CD4-positive, CD25-positive, alpha-beta regulatory T cell (primary cell): ENCODE data around the gene LRRC72. TPM values are rescaled to one million over a fixed set of nuclear protein-coding genes. Genes with fewer than 3 reads are reported as not detected.

ENCODE experiments used
- ATAC-seq, 2 donors: fragments of 150-1000 bp; cut with Tn5 transposase; one replicate each; pipeline ENCODE4 v1.10.0; 2021; ENCODE audit warnings: low read depth in 2 of 2, moderate number of reproducible peaks in 2 of 2, moderate library complexity in 1 of 2
- DNase-seq, 3 donors: peaks; one replicate each; pipeline versions ENCODE4 v3.0.0 to v3.0.0-alpha.2; 2012 to 2022; ENCODE audit warnings: mixed read lengths in 1 of 3
- H3K27ac ChIP-seq: one replicate; pipeline ENCODE4 v1.7.0; 2013; ENCODE audit warnings: mild to moderate bottlenecking, low read length; ENCODE audit not compliant: insufficient read depth, poor library complexity, severe bottlenecking
- H3K27me3 ChIP-seq: one replicate; pipeline ENCODE4 v1.7.0; 2013; ENCODE audit warnings: low read length; ENCODE audit not compliant: control insufficient read depth, insufficient read depth
- H3K36me3 ChIP-seq: one replicate; pipeline ENCODE4 v1.7.0; 2013; ENCODE audit warnings: mild to moderate bottlenecking, low read length, moderate library complexity; ENCODE audit not compliant: control insufficient read depth, insufficient read depth
- H3K4me1 ChIP-seq: 2 replicates; pipeline ENCODE4 v1.7.0; 2013; ENCODE audit warnings: mild to moderate bottlenecking, low read length; ENCODE audit not compliant: insufficient read depth, control insufficient read depth, poor library complexity, severe bottlenecking
- H3K4me3 ChIP-seq: one replicate; pipeline ENCODE4 v1.7.0; 2013; ENCODE audit warnings: low read depth, mild to moderate bottlenecking, low read length, moderate library complexity
- H3K9me3 ChIP-seq, 2 experiments: 1 replicate in 1 of 2; 2 replicates in 1 of 2; pipeline ENCODE4 v1.7.0; 2013; ENCODE audit warnings: low read length in 2 of 2, mild to moderate bottlenecking in 1 of 2, moderate library complexity in 1 of 2; ENCODE audit not compliant: control insufficient read depth in 2 of 2
- H3K27ac Mint-ChIP-seq, 3 donors: one replicate each; pipeline ENCODE4 v1.8.0; 2020 to 2022; ENCODE audit warnings: mild to moderate bottlenecking in 3 of 3, mixed read lengths in 3 of 3, moderate library complexity in 2 of 3
- H3K27me3 Mint-ChIP-seq: one replicate; pipeline ENCODE4 v1.8.0; 2022; ENCODE audit warnings: mild to moderate bottlenecking, mixed read lengths
- H3K36me3 Mint-ChIP-seq: one replicate; pipeline ENCODE4 v1.8.0; 2020; ENCODE audit warnings: mixed read lengths
- H3K4me1 Mint-ChIP-seq, 4 donors: one replicate each; pipeline ENCODE4 v1.8.0; 2020 to 2022; ENCODE audit warnings: mixed read lengths in 4 of 4, mild to moderate bottlenecking in 1 of 4
- H3K4me3 Mint-ChIP-seq, 4 donors: one replicate each; pipeline ENCODE4 v1.8.0; 2020 to 2022; ENCODE audit warnings: mild to moderate bottlenecking in 4 of 4, mixed read lengths in 4 of 4, moderate library complexity in 3 of 4
- H3K9me3 Mint-ChIP-seq, 7 donors: one replicate each; pipeline ENCODE4 v1.8.0; 2020 to 2022; ENCODE audit warnings: mixed read lengths in 7 of 7, mild to moderate bottlenecking in 3 of 7, moderate library complexity in 2 of 7
- polyA plus RNA-seq, 4 donors: library from polyadenylated mRNA; unstranded; fragments of 300-500 nt; fragmentation: Illumina TruSeq; gene quantifications; one replicate each; pipeline ENCODE4 v1.2.3, GENCODE V29; 2021
- total RNA-seq: library from RNA; stranded (reverse); gene quantifications from one replicate; pipeline ENCODE4 v1.2.3, GENCODE V29; 2022

Gene LRRC72
- total RNA-seq (not detected), polyA plus RNA-seq (not detected)

GRCh38 chr7:16526742-16527540 lies at the start of gene LRRC72:
Gene LRRC72, plus strand, starts transcription at chr7:16526825. Its CDS starts 128 bp downstream, at chr7:16526953.
- H3K4me3 ChIP-seq = no peak within 1 kb of the TSS
- no peaks in the 10 kb centered on the region for H3K36me3 Mint-ChIP-seq
- no peaks in the 10 kb centered on the region for H3K27me3 ChIP-seq
- no peaks in the 10 kb centered on the region for H3K9me3 ChIP-seq
- peaks cover 9% of the 10 kb centered on the region for H3K27me3 Mint-ChIP-seq
- no peak within 1 kb of the TSS for H3K27ac ChIP-seq
- H3K27ac Mint-ChIP-seq = no peak within 1 kb of the TSS
- H3K4me1 ChIP-seq = no peaks in the 10 kb centered on the region
- H3K4me1 Mint-ChIP-seq = peaks cover 0 to 4% (median under 1%) of the 10 kb centered on the region in 4 donors
- no peaks in the 10 kb centered on the region for H3K36me3 ChIP-seq
- H3K9me3 Mint-ChIP-seq = peaks cover 0 to 2% (median 0%) of the 10 kb centered on the region in 7 donors
- DNase-seq (no peak), ATAC-seq (no peak)
- H3K4me3 Mint-ChIP-seq = no peak within 1 kb of the TSS

- Histone ChIP-seq H3K27ac (no peak overlapping the region), H3K4me3 (no peak overlapping the region)
- H3K4me3 Mint-ChIP-seq = no peak overlapping the region
These were observed 47.5 kb upstream of the LRRC72 start for GRCh38 chr7:16479161-16479560.

GRCh38 chr7:16479591-16479990 lies 47.0 kb upstream of the LRRC72 start:
- H3K4me3 Mint-ChIP-seq = no peak overlapping the region
- Histone ChIP-seq H3K36me3 (no peaks in the 10 kb centered on the region), H3K9me3 (no peaks in the 10 kb centered on the region), H3K27ac (no peak overlapping the region), H3K27me3 (no peaks in the 10 kb centered on the region), H3K4me3 (no peak overlapping the region), H3K4me1 (no peaks in the 10 kb centered on the region)
- ATAC-seq (no peak), DNase-seq (no peak)
- no peaks in the 10 kb centered on the region for H3K27me3 Mint-ChIP-seq
- no peaks in the 10 kb centered on the region for H3K4me1 Mint-ChIP-seq
- H3K27ac Mint-ChIP-seq = no peak overlapping the region
- no peaks in the 10 kb centered on the region for H3K36me3 Mint-ChIP-seq
- peaks cover 0 to 2% (median 0%) of the 10 kb centered on the region in 7 donors for H3K9me3 Mint-ChIP-seq

More at GRCh38 chr7:16479161-16479560, 47.5 kb upstream of the LRRC72 start:
- no peaks in the 10 kb centered on the region for H3K4me1 ChIP-seq
- Mint-ChIP-seq H3K9me3 (peaks cover 0 to 2% (median 0%) of the 10 kb centered on the region in 7 donors), H3K4me1 (no peaks in the 10 kb centered on the region), H3K36me3 (no peaks in the 10 kb centered on the region), H3K27ac (no peak overlapping the region), H3K27me3 (no peaks in the 10 kb centered on the region)
- H3K9me3 ChIP-seq = no peaks in the 10 kb centered on the region
- no peaks in the 10 kb centered on the region for H3K36me3 ChIP-seq
- ATAC-seq (no peak), DNase-seq (no peak)
- no peaks in the 10 kb centered on the region for H3K27me3 ChIP-seq

- no peaks in the 10 kb centered on the region for H3K9me3 ChIP-seq
- Mint-ChIP-seq H3K4me1 (no peaks in the 10 kb centered on the region), H3K36me3 (no peaks in the 10 kb centered on the region), H3K27ac (no peak overlapping the region), H3K27me3 (no peaks in the 10 kb centered on the region), H3K9me3 (peaks cover 0 to 2% (median 0%) of the 10 kb centered on the region in 7 donors), H3K4me3 (no peak overlapping the region)
- ATAC-seq (no peak), DNase-seq (no peak)
- H3K27me3 ChIP-seq = no peaks in the 10 kb centered on the region
- H3K4me3 ChIP-seq = no peak overlapping the region
- H3K4me1 ChIP-seq = no peaks in the 10 kb centered on the region
- H3K36me3 ChIP-seq = no peaks in the 10 kb centered on the region
- H3K27ac ChIP-seq = no peak overlapping the region
These were observed 42.0 kb upstream of the LRRC72 start for GRCh38 chr7:16484453-16485158.

- Histone ChIP-seq H3K9me3 (no peaks in the 10 kb centered on the region), H3K36me3 (no peaks in the 10 kb centered on the region), H3K4me1 (no peaks in the 10 kb centered on the region), H3K27me3 (no peaks in the 10 kb centered on the region), H3K27ac (no peak overlapping the region), H3K4me3 (no peak overlapping the region)
- H3K27ac Mint-ChIP-seq = no peak overlapping the region
- no peak for ATAC-seq
- peaks cover 0 to 2% (median 0%) of the 10 kb centered on the region in 7 donors for H3K9me3 Mint-ChIP-seq
- no peaks in the 10 kb centered on the region for H3K4me1 Mint-ChIP-seq
- H3K27me3 Mint-ChIP-seq = no peaks in the 10 kb centered on the region
- no peaks in the 10 kb centered on the region for H3K36me3 Mint-ChIP-seq
- no peak for DNase-seq
- H3K4me3 Mint-ChIP-seq = no peak overlapping the region
These were observed 35.5 kb upstream of the LRRC72 start for GRCh38 chr7:16491148-16491547.

- H3K4me3 ChIP-seq = no peak overlapping the region
- Mint-ChIP-seq H3K27me3 (no peaks in the 10 kb centered on the region), H3K4me3 (no peak overlapping the region), H3K4me1 (no peaks in the 10 kb centered on the region), H3K36me3 (no peaks in the 10 kb centered on the region), H3K27ac (no peak overlapping the region), H3K9me3 (no peaks in the 10 kb centered on the region)
- ATAC-seq (no peak), DNase-seq (peak in 1 of 3 donors; percentile 42)
- no peak overlapping the region for H3K27ac ChIP-seq
- no peaks in the 10 kb centered on the region for H3K36me3 ChIP-seq
- H3K27me3 ChIP-seq = no peaks in the 10 kb centered on the region
- H3K9me3 ChIP-seq = no peaks in the 10 kb centered on the region
- H3K4me1 ChIP-seq = no peaks in the 10 kb centered on the region
These were observed 34.0 kb upstream of the LRRC72 start for GRCh38 chr7:16492513-16493062.

GRCh38 chr7:16493266-16493665 lies 33.4 kb upstream of the LRRC72 start:
- no peaks in the 10 kb centered on the region for H3K4me1 Mint-ChIP-seq

More at GRCh38 chr7:16493266-16493665, 33.4 kb upstream of the LRRC72 start:
- Mint-ChIP-seq H3K9me3 (no peaks in the 10 kb centered on the region), H3K27me3 (no peaks in the 10 kb centered on the region), H3K4me3 (no peak overlapping the region), H3K36me3 (no peaks in the 10 kb centered on the region), H3K27ac (no peak overlapping the region)
- Histone ChIP-seq H3K4me1 (no peaks in the 10 kb centered on the region), H3K36me3 (no peaks in the 10 kb centered on the region), H3K27ac (no peak overlapping the region), H3K27me3 (no peaks in the 10 kb centered on the region), H3K4me3 (no peak overlapping the region), H3K9me3 (no peaks in the 10 kb centered on the region)
- ATAC-seq (no peak), DNase-seq (no peak)
